ENCODE measurements around the gene MFSD8. TPM values are rescaled to one million over a fixed set of nuclear protein-coding genes. Genes with fewer than 3 reads are reported as not detected.
"Not testable (repeated sequence)": the region's sequence is repeated elsewhere in the genome, so short reads cannot be mapped to it uniquely, and the experiment has no call there.

Gene MFSD8, protein sequence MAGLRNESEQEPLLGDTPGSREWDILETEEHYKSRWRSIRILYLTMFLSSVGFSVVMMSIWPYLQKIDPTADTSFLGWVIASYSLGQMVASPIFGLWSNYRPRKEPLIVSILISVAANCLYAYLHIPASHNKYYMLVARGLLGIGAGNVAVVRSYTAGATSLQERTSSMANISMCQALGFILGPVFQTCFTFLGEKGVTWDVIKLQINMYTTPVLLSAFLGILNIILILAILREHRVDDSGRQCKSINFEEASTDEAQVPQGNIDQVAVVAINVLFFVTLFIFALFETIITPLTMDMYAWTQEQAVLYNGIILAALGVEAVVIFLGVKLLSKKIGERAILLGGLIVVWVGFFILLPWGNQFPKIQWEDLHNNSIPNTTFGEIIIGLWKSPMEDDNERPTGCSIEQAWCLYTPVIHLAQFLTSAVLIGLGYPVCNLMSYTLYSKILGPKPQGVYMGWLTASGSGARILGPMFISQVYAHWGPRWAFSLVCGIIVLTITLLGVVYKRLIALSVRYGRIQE
- 20.9 TPM for total RNA-seq
- long read RNA-seq, full-length matches to known transcripts: 12 of 19 reads
- long read RNA-seq, partial matches to known transcripts: 2 of 19 reads
- long read RNA-seq, other reads (novel, unspliced or antisense): 5 of 19 reads

DNA sequence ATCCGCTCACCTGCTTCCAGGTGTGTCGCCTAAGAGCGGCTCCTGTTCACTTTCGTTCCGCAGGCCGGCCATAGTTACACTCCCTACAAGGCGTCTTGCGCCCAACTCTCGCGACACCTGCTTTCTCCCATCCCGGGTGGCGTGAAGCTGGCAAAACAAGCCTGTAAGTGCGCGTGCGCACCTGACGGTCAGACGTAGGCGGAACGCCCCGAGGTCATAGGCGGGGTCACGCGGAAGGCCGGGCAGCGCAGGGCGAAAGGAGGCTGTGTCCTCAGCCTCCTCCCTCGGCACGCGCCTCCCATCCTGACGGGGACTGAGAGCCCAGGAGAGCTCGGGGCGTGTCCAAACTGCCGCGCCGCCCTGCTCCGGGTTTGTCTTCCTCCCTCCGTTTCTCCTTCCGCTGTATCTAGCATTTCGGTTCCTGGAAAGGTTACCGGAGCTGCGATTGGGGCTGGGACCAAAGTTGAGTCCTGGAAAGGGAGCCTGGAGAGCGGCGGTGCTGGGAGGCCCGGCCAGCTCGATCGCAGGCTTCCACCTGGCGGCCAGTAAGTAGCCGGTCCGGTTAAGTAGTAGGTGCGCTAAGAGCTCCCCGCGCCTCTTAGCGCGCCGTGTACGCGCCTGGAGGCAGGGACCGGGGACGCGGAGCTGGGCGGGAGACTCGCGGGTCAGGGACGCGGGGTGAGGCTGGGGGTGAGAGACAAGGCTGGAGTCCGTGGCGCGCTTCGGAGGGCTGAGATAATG, at the start of gene MFSD8, which contains the start of gene ABHD18:
Gene MFSD8, minus strand, starts transcription at position 112 of the 741 bp plus-strand sequence. Its CDS starts 40 bp downstream, at position 72.
Gene ABHD18, plus strand, starts transcription at position 345 of the 741 bp plus-strand sequence. CDS start 17,550 bp downstream, outside the sequence.
- TF ChIP-seq, protein P1, sequence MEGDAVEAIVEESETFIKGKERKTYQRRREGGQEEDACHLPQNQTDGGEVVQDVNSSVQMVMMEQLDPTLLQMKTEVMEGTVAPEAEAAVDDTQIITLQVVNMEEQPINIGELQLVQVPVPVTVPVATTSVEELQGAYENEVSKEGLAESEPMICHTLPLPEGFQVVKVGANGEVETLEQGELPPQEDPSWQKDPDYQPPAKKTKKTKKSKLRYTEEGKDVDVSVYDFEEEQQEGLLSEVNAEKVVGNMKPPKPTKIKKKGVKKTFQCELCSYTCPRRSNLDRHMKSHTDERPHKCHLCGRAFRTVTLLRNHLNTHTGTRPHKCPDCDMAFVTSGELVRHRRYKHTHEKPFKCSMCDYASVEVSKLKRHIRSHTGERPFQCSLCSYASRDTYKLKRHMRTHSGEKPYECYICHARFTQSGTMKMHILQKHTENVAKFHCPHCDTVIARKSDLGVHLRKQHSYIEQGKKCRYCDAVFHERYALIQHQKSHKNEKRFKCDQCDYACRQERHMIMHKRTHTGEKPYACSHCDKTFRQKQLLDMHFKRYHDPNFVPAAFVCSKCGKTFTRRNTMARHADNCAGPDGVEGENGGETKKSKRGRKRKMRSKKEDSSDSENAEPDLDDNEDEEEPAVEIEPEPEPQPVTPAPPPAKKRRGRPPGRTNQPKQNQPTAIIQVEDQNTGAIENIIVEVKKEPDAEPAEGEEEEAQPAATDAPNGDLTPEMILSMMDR (IDR thresholded peaks at IDR 0.05): peak; percentile 47
- peak; percentile 99 to 100 for ATAC-seq
- intact Hi-C loops (cut with DNase I): no loop called here
- Histone ChIP-seq H3K4me3 (peak within 1 kb of the TSS; percentile 97), H3K27me3 (ENCODE audit: low read depth) (no peaks in the 10 kb centered on the region), H3K27ac (peak within 1 kb of the TSS; percentile 96), H3K4me1 (peaks cover 27% of the 10 kb centered on the region), H3K36me3 (no peaks in the 10 kb centered on the region), H3K9me3 (no peaks in the 10 kb centered on the region)
- peak; percentile 100 for DNase-seq

DNA sequence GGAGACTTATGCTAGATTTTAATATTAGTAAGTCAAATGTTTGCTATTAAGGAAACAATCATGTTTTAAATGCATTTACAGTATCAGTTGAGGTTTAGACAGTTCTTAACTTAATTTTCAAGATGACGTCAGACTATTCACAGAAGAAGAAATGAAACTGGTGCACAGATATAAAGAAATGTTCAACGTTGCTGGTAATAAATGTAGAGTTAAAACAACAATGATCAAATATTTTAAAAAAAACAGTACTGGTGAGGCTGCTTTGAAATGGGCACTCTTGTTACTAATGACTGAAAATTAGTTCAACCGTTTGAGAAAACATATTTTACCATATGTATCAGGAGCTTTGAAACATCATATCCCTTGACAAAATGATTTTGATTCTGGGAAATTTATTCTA, 44.5 kb upstream of the MFSD8 start:
- TF ChIP-seq, protein P1 (IDR thresholded peaks at IDR 0.05): no peak
- DNase-seq (no peak), ATAC-seq (no peak)
- Histone ChIP-seq H3K4me1 (no peaks in the 10 kb centered on the region), H3K9me3 (no peaks in the 10 kb centered on the region), H3K27ac (no peak overlapping the region), H3K36me3 (peaks cover 17% of the 10 kb centered on the region), H3K27me3 (ENCODE audit: low read depth) (no peaks in the 10 kb centered on the region), H3K4me3 (no peak overlapping the region)
- intact Hi-C loops (cut with DNase I): no loop called here

DNA sequence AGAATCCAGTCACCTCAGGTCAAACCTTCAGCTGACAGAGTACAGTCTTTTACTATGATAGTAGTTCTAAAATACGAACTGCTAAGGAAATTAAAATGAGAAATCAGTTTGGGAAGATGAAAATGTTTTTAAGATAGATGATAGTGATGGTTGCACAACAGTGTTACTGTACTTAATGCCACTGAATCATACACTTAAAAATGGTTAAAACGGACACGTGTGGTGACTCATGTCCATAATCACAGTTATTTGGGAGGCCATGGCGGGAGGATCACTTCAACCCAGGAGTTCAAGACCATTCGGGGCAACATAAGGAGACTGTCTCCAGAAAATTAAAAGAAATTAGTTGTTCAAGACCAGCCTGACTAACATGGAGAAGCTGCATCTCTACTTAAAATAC, 41.6 kb upstream of the MFSD8 start:
- H3K4me3 ChIP-seq: no peak overlapping the region
- H3K9me3 ChIP-seq: no peaks in the 10 kb centered on the region
- no peaks in the 10 kb centered on the region for H3K36me3 ChIP-seq
- H3K27ac ChIP-seq: no peak overlapping the region
- DNase-seq: no peak
- TF ChIP-seq, protein P1 (IDR thresholded peaks at IDR 0.05): no peak
- H3K27me3 ChIP-seq (ENCODE audit: low read depth): no peaks in the 10 kb centered on the region
- no peak for ATAC-seq
- H3K4me1 ChIP-seq: no peaks in the 10 kb centered on the region
- intact Hi-C loops (cut with DNase I): no loop called here

DNA sequence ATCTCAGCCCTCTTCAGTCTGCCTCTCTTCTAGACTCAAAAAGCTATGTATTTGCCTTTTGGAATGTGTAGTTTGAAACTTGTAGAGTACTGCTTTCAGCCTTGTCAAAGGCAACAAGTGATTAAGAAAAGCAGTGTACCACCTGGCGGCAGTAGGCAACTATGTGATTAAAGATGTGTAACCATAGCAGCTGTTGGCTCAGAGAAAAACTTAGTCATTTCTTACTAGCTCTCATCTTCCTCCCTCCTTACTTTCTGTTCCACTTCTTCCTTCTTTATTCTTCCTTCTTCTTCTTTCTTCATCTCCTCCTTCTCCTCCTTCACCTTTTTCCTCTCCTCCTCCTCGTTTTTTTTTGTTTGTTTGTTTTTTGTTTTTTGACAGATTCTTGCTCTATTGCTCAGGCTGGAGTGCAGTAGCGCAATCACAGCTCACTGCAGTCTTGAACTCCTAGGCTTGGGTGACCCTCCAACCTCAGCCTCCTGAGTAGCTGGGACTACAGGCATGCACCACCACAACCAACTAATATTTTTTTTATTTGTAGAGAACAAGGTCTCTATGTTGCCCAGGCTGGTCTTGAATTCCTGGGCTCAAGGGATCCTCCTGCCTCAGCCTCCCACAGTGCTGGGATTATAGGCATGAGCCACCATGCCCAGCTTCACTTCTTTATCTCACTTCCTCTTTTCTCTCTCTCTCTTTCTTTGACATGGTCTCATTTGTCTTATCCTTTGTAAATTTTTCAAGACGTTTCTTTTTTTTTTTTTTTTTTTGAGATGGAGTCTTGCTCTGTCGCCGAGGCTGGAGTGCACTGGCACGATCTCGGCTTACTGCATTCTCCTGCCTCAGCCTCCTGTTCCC, 32.8 kb upstream of the MFSD8 start:
- TF ChIP-seq, protein P1 (IDR thresholded peaks at IDR 0.05): no peak
- H3K4me1 ChIP-seq: no peaks in the 10 kb centered on the region
- no peaks in the 10 kb centered on the region for H3K27me3 ChIP-seq (ENCODE audit: low read depth)
- peaks cover 9% of the 10 kb centered on the region for H3K9me3 ChIP-seq
- H3K36me3 ChIP-seq: no peaks in the 10 kb centered on the region
- no peak overlapping the region for H3K27ac ChIP-seq
- ATAC-seq: peak; percentile 66 to 84
- no peak for DNase-seq
- intact Hi-C loops (cut with DNase I): no loop called here
- no peak overlapping the region for H3K4me3 ChIP-seq

DNA sequence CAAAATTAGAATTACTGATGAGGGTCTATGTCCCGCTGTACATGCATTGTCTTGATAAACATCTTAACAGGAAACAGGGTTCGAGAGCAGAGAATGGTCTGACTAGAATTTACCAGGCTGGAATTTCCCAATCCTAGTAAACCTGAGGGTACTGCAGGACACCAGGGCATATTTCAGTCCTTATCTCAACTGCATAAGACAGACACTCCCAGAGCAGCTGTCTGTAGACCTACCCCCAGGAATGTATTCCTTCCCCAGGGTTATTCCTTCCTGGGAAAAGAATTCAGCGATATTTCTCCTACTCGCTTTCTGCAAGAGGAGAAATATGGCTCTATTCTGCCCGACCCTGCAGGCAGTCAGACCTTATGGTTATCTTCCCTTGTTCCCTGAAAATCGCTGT, 31.5 kb upstream of the MFSD8 start:
- H3K4me3 ChIP-seq; H3K9me3 ChIP-seq; DNase-seq; intact Hi-C loops (cut with DNase I); H3K4me1 ChIP-seq; H3K27me3 ChIP-seq (ENCODE audit: low read depth); H3K36me3 ChIP-seq; ATAC-seq; H3K27ac ChIP-seq: not testable (repeated sequence)
